Lower lobe of right lung (tissue), 2 donors: Measurements from ENCODE around the gene INPP5A. TPM values are rescaled to one million over a fixed set of nuclear protein-coding genes. Genes with fewer than 3 reads are reported as not detected.
A peak's percentile ranks its signal among the peaks of the same experiment; 100 is the strongest.

Experiments used
- ATAC-seq, 2 donors: fragments of 200-7000 bp; cut with Tn5 transposase; one replicate each; pipeline ENCODE4 v1.9.1; 2020 to 2022; ENCODE audit warnings: mild to moderate bottlenecking in 2 of 2, moderate library complexity in 2 of 2
- DNase-seq: peaks from one replicate; pipeline ENCODE4 v3.0.0-alpha.2; 2020
- H3K27ac ChIP-seq: fragments of 200-600 bp; one replicate; pipeline ENCODE4 v1.8.0; 2022
- H3K27me3 ChIP-seq: fragments of 200-600 bp; one replicate; pipeline ENCODE4 v1.8.0; 2022; ENCODE audit warnings: low read depth
- H3K36me3 ChIP-seq: fragments of 200-600 bp; one replicate; pipeline ENCODE4 v1.8.0; 2022; ENCODE audit warnings: mild to moderate bottlenecking
- H3K4me1 ChIP-seq: fragments of 200-600 bp; one replicate; pipeline ENCODE4 v1.8.0; 2022
- H3K4me3 ChIP-seq: fragments of 200-600 bp; one replicate; pipeline ENCODE4 v1.8.0; 2022; ENCODE audit warnings: mild to moderate bottlenecking
- H3K9me3 ChIP-seq: fragments of 200-600 bp; one replicate; pipeline ENCODE4 v1.8.0; 2022
- CTCF ChIP-seq: fragments of 200-600 bp; IDR thresholded peaks from one replicate; pipeline ENCODE4 v1.8.0; 2022; ENCODE audit warnings: antibody characterized with exemption, mild to moderate bottlenecking
- intact Hi-C: fragments of 100-400 bp; cut with DNase I; formaldehyde crosslinking; loops from one replicate; pipeline ENCODE4 v1.11.0; 2022
- total RNA-seq: library from RNA; stranded (reverse); fragmentation: NEBNext Ultra II Directional; extraction: Animal tissue kit (Norgen Biotek cat#: 25700); gene quantifications from one replicate; pipeline ENCODE4 v1.2.1, GENCODE V29; 2021
- donor health status: DM: no; HTN: yes; CAD: no; lungs with severe emphysema.

INPP5A gene
- total RNA-seq, 1 donor from 2014 or later = 34.1 TPM

GRCh38 chr10:132666705-132667341, 129.2 kb downstream of the INPP5A start:
- DNase-seq = no peak

GRCh38 chr10:132667342-132668047, 129.9 kb downstream of the INPP5A start:
- Histone ChIP-seq H3K4me3 (no peak overlapping the region), H3K27ac (peak overlapping the region; percentile 36), H3K9me3 (no peaks in the 10 kb centered on the region), H3K36me3 (no peaks in the 10 kb centered on the region), H3K27me3 (no peaks in the 10 kb centered on the region), H3K4me1 (peaks cover 11% of the 10 kb centered on the region)
- intact Hi-C loops = no loop called here
- peak in 1 of 2 donors; percentile 44 for ATAC-seq
- no peak for TF ChIP-seq CTCF
- DNase-seq = peak; percentile 35

More at GRCh38 chr10:132666705-132667341, 129.2 kb downstream of the INPP5A start:
- Histone ChIP-seq H3K36me3 (no peaks in the 10 kb centered on the region), H3K27me3 (no peaks in the 10 kb centered on the region), H3K27ac (peak overlapping the region; percentile 36), H3K9me3 (no peaks in the 10 kb centered on the region), H3K4me1 (peaks cover 11% of the 10 kb centered on the region), H3K4me3 (no peak overlapping the region)
- no peak for ATAC-seq
- intact Hi-C loops = no loop called here
- no peak for TF ChIP-seq CTCF

- Histone ChIP-seq H3K27ac (peak overlapping the region; percentile 46), H3K4me1 (peaks cover 11% of the 10 kb centered on the region), H3K36me3 (no peaks in the 10 kb centered on the region), H3K4me3 (no peak overlapping the region), H3K9me3 (no peaks in the 10 kb centered on the region), H3K27me3 (no peaks in the 10 kb centered on the region)
- DNase-seq (peak; percentile 51), ATAC-seq (peak; percentile 84 to 90)
- intact Hi-C loops = no loop called here
- no peak for TF ChIP-seq CTCF
Observed at GRCh38 chr10:132668048-132668394, 130.4 kb downstream of the INPP5A start.

GRCh38 chr10:132669208-132669861, 131.7 kb downstream of the INPP5A start:
- H3K27ac ChIP-seq = no peak overlapping the region
- intact Hi-C loops = no loop called here
- ATAC-seq (no peak), DNase-seq (peak; percentile 35)
- no peak overlapping the region for H3K4me3 ChIP-seq
- peaks cover 11% of the 10 kb centered on the region for H3K4me1 ChIP-seq
- no peaks in the 10 kb centered on the region for H3K36me3 ChIP-seq
- H3K9me3 ChIP-seq = no peaks in the 10 kb centered on the region
- no peaks in the 10 kb centered on the region for H3K27me3 ChIP-seq
- TF ChIP-seq CTCF = no peak

GRCh38 chr10:132670546-132671227, 133.1 kb downstream of the INPP5A start:
- intact Hi-C loops = no loop called here
- TF ChIP-seq CTCF = no peak
- H3K4me3 ChIP-seq = no peak overlapping the region
- no peaks in the 10 kb centered on the region for H3K27me3 ChIP-seq
- no peaks in the 10 kb centered on the region for H3K36me3 ChIP-seq
- DNase-seq = no peak
- no peak overlapping the region for H3K27ac ChIP-seq
- H3K9me3 ChIP-seq = no peaks in the 10 kb centered on the region
- H3K4me1 ChIP-seq = peaks cover 11% of the 10 kb centered on the region
- no peak for ATAC-seq
